Colonic mucosa (tissue), 4 donors: Measurements from ENCODE around the gene THSD4. TPM values are rescaled to one million over a fixed set of nuclear protein-coding genes. Genes with fewer than 3 reads are reported as not detected.

Experiments
- DNase-seq: peaks from one replicate; pipeline ENCODE4 v3.0.0-alpha.2; 2020
- H3K27ac ChIP-seq: fragments of 200-600 bp; one replicate; pipeline ENCODE4 v1.8.0; 2021
- H3K27me3 ChIP-seq: fragments of 200-600 bp; one replicate; pipeline ENCODE4 v1.8.0; 2021
- H3K36me3 ChIP-seq: fragments of 200-600 bp; one replicate; pipeline ENCODE4 v1.8.0; 2021
- H3K4me1 ChIP-seq: fragments of 200-600 bp; one replicate; pipeline ENCODE4 v1.8.0; 2021; ENCODE audit warnings: mild to moderate bottlenecking
- H3K4me3 ChIP-seq: fragments of 200-600 bp; one replicate; pipeline ENCODE4 v1.8.0; 2021
- H3K9ac ChIP-seq, 2 donors: one replicate each; pipeline ENCODE4 v1.7.0; 2013; ENCODE audit warnings: control low read depth in 2 of 2, low read depth in 2 of 2, low read length in 2 of 2
- H3K9me3 ChIP-seq: fragments of 200-600 bp; one replicate; pipeline ENCODE4 v1.8.0; 2021
- intact Hi-C: fragments of 100-400 bp; cut with DNase I; formaldehyde crosslinking; loops from one replicate; pipeline ENCODE4 v1.14.1; 2022
- total RNA-seq, 2 donors: library from RNA; stranded (reverse); fragmentation: NEBNext Ultra II Directional in 1 of 2; extraction: Animal tissue kit (Norgen Biotek cat#: 25700) in 1 of 2; gene quantifications; one replicate each; pipeline ENCODE4 v1.2.1, GENCODE V29; 2021
- TF ChIP-seq, protein P1 (sequence below): fragments of 200-600 bp; IDR thresholded peaks from one replicate; pipeline ENCODE4 v1.8.0; 2022; ENCODE audit warnings: antibody characterized with exemption, mild to moderate bottlenecking
- donor health status: healthy.
- donor health status: DM: no; HTN: no; CAD: no.
- donor health status: DM: no; HTN: no; CAD: no.

The THSD4 gene
- total RNA-seq, 2 donors from 2014 or later = 18.8 to 23.5 TPM

DNA sequence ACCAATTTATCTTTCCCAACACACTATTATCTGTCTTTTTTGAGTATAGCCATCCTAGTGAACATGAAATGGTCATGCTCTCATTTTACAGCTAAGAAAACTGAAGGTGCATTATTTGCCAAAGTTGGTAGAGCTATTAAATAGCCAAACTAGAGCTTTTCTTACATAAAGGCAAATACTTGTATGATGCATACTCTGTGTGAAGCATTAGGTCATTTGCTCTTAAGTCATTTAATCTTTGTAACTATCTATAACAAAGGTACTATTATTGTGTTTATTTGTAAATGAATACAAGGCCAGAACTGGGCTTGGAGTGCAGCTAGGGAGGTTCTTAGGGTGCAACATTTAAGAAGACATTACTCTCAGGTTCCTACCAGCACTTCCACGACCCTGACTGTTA lies 123.7 kb downstream of the THSD4 start:
- H3K36me3 ChIP-seq = no peaks in the 10 kb centered on the region
- H3K4me3 ChIP-seq = no peak overlapping the region
- H3K4me1 ChIP-seq = no peaks in the 10 kb centered on the region
- H3K27me3 ChIP-seq = no peaks in the 10 kb centered on the region
- intact Hi-C loops = no loop called here
- TF ChIP-seq, protein P1, sequence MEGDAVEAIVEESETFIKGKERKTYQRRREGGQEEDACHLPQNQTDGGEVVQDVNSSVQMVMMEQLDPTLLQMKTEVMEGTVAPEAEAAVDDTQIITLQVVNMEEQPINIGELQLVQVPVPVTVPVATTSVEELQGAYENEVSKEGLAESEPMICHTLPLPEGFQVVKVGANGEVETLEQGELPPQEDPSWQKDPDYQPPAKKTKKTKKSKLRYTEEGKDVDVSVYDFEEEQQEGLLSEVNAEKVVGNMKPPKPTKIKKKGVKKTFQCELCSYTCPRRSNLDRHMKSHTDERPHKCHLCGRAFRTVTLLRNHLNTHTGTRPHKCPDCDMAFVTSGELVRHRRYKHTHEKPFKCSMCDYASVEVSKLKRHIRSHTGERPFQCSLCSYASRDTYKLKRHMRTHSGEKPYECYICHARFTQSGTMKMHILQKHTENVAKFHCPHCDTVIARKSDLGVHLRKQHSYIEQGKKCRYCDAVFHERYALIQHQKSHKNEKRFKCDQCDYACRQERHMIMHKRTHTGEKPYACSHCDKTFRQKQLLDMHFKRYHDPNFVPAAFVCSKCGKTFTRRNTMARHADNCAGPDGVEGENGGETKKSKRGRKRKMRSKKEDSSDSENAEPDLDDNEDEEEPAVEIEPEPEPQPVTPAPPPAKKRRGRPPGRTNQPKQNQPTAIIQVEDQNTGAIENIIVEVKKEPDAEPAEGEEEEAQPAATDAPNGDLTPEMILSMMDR = no peak
- no peak for DNase-seq
- H3K27ac ChIP-seq = no peak overlapping the region
- no peak overlapping the region for H3K9ac ChIP-seq
- H3K9me3 ChIP-seq = no peaks in the 10 kb centered on the region

DNA sequence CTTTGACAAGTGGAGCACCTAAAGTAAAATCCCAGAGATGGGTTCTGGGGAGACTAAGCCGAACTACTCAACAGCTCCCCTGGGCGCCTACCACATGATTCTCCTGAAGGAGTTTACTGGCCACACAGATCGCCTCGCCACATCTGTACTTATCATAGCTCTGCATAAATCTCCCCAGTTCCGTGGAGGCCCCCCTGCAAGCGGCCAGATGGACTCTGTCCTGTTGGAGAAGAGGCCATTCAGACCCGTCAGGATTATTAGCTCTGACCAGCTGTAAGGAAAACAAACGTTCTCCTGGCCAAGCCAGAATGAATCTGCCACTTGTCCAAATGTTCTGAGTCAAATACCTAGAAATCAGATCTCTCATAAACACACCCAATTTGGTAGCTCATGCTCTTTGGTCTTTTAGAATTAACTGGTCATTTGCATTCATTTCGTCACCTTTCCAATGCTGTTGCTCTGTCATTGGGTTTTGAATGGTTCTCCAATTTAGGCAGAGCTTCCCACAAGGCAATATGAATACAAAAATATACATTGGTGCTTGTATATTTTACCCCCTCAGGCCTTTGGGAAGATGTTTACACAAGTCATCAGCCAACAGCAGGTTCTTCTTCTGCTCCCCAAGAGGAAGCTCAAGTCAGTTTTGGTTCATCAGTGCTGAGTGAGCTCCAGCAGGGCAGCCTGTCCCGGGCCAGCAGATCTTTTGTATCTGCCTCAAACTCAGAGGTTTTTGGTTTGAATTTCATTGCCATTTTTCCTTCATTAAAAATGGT lies 124.5 kb downstream of the THSD4 start:
- H3K27me3 ChIP-seq = no peaks in the 10 kb centered on the region
- no peaks in the 10 kb centered on the region for H3K4me1 ChIP-seq
- H3K27ac ChIP-seq = no peak overlapping the region
- no peaks in the 10 kb centered on the region for H3K9me3 ChIP-seq
- H3K36me3 ChIP-seq = no peaks in the 10 kb centered on the region
- TF ChIP-seq, protein P1 = no peak
- intact Hi-C loops = no loop called here
- no peak overlapping the region for H3K4me3 ChIP-seq
- DNase-seq = no peak
- no peak overlapping the region for H3K9ac ChIP-seq

DNA sequence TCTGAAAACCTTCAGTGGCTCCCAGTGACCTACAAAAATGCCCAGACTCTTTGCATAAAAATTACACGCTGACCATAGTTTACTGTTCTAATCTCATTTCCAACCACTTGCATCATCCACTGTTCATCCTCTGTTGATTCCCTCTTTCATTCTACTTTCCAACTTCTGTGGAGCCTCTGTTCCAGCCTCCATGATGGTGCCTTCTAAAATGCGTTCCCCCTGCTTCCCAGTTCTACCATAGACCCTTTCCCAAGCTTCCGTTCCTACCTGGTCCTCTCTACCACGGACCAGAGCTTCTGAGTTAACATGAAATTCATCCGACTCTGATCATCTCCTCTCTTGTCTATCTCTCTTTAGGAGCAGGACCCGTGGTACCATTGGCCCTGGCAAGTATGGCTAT lies 127.0 kb downstream of the THSD4 start:
- H3K4me1 ChIP-seq = no peaks in the 10 kb centered on the region
- intact Hi-C loops = no loop called here
- TF ChIP-seq, protein P1 = no peak
- no peaks in the 10 kb centered on the region for H3K36me3 ChIP-seq
- no peak overlapping the region for H3K9ac ChIP-seq
- H3K4me3 ChIP-seq = no peak overlapping the region
- no peak for DNase-seq
- no peaks in the 10 kb centered on the region for H3K27me3 ChIP-seq
- no peak overlapping the region for H3K27ac ChIP-seq
- H3K9me3 ChIP-seq = no peaks in the 10 kb centered on the region

DNA sequence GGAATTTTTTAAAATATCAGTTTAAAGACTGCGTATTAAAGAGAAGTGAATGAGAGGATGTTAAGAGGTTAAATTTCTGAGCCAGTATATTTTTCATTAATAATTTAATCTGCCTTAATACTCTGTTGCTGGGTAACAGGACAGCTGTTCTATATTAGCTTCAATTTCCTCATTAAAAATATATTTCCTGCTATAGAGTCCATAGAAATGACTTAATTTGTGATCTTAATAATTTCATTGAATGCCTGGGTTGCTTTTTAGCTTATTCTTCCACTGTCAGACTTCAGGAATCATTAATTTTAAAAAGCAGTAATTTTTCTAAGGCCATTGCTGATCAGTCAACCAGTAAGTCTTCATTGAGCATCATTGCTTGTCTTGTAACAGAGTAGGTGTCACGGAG lies 129.0 kb downstream of the THSD4 start:
- no peaks in the 10 kb centered on the region for H3K9me3 ChIP-seq
- no peak overlapping the region for H3K27ac ChIP-seq
- no peak overlapping the region for H3K4me3 ChIP-seq
- intact Hi-C loops = no loop called here
- no peak for DNase-seq
- TF ChIP-seq, protein P1 = no peak
- H3K4me1 ChIP-seq = no peaks in the 10 kb centered on the region
- H3K27me3 ChIP-seq = no peaks in the 10 kb centered on the region
- H3K36me3 ChIP-seq = no peaks in the 10 kb centered on the region
- H3K9ac ChIP-seq = no peak overlapping the region

DNA sequence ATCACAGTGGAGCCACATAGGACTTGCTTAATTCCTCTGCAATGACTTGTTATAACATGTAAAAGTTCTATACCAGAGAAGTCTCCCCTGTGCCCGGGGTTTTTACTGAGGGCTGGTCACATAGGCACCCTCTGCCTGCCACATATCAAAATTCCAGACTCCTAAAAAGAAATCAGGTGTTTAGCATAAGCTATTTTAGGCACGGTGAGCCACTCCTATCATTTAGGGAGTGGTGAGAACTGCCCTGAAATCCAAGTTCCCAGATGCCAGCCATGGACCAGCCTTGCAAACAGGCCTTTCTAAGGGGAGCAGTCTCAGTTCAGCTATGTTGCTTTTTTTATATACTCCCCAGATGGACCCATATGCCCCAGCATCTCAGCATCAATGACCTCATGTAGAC lies 130.3 kb downstream of the THSD4 start:
- TF ChIP-seq, protein P1 = no peak
- no peak overlapping the region for H3K27ac ChIP-seq
- DNase-seq = no peak
- no peaks in the 10 kb centered on the region for H3K4me1 ChIP-seq
- H3K27me3 ChIP-seq = no peaks in the 10 kb centered on the region
- no peaks in the 10 kb centered on the region for H3K36me3 ChIP-seq
- H3K9ac ChIP-seq = no peak overlapping the region
- intact Hi-C loops = no loop called here
- no peaks in the 10 kb centered on the region for H3K9me3 ChIP-seq
- H3K4me3 ChIP-seq = no peak overlapping the region
